ENCODE results near the gene FAM184B. TPM values are rescaled to one million over a fixed set of nuclear protein-coding genes. Genes with fewer than 3 reads are reported as not detected.
"Not testable (repeated sequence)": the region's sequence is repeated elsewhere in the genome, so short reads cannot be mapped to it uniquely, and the experiment has no call there.

Gene FAM184B
- total RNA-seq, 1 donor from 2014 or later = not detected

DNA sequence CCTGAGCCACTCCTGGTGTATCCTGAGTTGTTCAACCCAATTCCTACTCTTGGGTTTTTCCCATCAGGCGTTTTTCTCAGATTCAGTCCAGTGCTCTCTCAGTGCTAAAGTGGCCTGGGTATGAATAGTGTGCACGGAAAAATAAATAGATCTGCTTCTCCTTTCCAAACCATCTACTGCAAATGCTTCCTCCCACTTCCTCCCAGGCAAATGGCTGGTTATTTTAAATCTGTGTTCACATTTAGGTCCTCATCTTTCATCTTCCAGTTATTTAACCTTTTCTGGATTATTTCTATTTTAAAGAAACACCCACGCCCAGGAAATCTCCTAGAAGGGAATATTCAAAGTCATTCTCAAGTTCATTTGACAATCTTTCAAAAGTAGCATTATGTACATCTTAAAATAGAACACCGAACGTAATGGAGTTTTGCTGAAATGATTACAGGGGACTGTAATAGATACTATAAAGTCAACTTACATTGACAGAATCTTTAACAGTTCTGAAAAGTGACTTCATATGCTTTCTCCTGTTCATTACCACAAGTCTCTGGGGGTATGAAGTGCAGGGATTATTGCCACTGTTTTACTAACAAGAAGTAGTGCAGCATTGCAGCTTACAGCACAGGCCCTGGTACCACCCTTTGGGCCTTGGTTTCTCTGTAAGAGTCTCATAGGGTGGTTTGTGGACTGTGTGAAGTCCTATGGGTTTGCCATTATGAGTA is 100.7 kb downstream of the FAM184B start:
- no peak for DNase-seq

DNA sequence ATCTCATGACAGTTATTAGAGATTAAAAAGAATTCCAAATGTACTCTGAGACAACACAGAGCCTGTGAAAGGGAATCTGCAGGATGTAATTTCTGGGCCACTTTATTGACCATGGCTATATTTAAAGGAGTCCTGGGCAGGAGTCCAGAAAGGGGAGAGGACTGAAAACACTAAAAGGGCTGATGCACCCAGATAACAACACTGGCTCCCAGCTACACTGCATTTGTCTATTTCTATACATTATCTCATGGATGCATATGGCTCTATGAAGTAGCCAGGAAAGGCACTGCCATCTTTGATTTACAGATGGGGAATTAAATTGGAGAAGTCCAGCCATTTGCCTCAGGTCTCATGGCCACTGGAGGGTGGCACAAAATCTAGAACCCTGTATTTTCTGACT is 111.0 kb downstream of the FAM184B start:
- no peak for DNase-seq

DNA sequence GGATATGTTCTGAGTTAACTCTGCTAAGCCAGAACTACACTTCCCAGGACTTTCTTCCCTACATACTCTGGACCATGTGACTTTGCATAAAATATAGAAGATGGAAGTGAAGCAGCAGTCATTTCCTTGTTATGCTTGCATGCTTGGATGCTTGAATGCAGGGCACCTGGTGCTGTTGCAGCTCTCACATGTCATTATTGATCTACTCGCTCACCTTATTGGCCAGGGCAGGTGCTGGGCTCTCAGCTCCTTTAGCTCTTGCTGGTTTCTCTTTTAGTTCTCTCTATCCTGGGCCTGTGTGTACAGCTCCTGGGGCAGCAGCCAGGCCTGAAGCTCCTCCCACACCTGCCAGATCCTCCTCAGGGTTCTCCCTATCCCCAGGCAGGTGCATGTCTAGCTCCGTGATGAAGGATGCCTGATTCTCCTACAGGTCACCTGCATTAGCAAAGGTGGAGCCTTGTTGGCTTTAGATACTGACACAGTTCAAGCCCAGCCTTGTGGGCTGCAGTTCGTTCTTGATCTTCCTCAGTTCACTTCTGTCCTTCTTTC is 113.7 kb downstream of the FAM184B start:
- no peak for DNase-seq

- no peak for DNase-seq
Measured at GRCh38 chr4:17667253-17667652, 114.2 kb downstream of the FAM184B start.

DNA sequence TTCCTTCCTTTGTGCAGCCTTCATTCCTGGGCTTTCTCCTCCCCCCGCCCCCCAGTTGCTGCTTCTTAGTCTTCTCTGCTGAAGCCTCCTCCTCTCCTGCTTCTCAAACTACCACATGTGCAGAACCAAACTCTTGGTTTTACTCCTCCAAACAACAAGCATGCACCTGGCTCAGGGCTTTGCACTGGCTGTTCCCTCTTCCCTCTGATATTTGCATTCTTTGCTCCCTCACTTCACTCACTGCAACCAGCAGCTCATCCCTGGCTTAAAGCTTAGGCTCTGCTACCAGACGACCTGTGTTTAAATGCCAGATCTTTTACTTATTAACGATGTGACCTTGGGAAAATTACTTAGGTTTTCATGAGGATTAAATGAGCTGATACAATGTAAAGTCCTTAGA is 115.6 kb downstream of the FAM184B start:
- DNase-seq = no peak

DNA sequence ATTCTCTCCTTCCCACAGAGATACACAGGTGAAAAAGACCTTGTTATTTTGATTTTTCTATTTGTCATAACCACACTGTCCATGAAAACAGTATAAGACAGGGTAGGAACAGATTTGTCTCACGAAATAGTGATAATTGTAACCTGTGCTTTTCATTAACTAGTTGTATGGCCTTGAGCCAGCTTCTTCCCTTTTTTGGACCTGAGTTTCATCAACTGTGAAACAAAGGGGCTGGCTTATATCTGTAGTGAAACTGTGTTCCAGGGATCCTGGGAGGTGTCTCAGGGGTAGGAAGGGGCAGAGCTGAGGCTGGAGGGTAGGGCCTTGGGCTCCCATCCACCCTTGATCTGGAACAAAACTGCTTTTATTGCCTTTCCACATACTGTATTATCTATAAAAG is 116.1 kb downstream of the FAM184B start:
- DNase-seq = no peak

- peak; percentile 42 for DNase-seq
Measured at GRCh38 chr4:17664755-17665154, 116.7 kb downstream of the FAM184B start.

DNA sequence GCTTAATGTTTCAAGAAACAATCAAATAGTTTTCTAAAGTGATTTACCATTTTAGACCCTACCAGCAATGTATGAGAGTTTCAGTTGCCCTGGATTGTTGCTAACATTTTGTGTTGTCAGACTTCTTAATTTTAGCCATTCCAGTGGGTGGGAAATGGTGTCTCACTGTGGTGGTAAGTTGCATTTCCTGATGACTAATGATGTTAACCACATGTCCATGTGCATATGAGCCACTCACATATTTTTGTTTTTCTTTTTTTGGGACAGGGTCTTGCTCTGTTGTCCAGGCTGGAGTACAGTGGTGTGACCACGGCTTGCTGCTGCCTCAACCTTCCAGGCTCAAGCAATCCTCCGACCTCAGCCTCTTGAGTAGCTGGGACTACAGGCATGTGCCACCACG is 118.7 kb downstream of the FAM184B start:
- DNase-seq = no peak

DNA sequence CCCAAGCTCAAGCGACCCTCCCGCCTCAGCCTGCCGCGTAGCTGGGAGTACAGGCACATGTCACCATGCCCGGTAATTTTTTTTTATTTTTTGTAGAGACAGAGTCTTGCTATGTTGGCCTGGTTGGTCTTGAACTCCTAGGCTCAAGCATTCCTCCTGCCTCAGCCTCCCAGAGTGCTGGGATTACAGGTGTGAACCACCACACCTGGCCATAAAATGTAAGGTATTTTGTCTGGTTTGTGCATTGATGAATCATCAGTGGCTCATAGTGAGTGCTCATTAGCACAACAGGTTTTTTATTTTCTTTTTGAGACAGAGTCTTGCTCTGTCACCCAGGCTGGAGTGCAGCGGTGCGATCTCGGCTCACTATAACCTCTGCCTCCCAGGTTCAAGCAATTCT is 122.2 kb downstream of the FAM184B start:
- not testable (repeated sequence) for DNase-seq

DNA sequence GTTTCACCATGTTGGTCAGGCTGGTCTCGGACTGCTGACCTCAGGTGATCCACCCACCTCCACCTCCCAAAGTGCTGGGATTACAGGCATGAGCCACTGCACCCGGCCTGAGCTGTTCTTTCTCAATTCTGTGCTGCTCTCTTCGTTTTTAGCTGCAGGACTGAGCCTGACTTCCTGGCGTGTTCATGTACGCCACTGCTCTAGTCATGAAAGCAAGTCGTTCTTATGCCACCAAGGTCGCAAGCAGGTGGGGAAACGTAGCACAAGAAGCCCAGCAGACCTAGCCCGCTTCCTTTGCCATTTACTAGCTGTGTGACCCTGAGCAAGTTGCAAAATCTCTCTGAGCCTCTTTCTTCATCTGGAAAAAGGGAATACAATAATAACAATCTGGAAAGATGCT is 123.6 kb downstream of the FAM184B start:
- no peak for DNase-seq

- DNase-seq = no peak
Measured at GRCh38 chr4:17657090-17657489, 124.3 kb downstream of the FAM184B start.

GRCh38 chr4:17654701-17655100 is 126.7 kb downstream of the FAM184B start:
- no peak for DNase-seq

GRCh38 chr4:17650406-17650805 is 131.0 kb downstream of the FAM184B start:
- no peak for DNase-seq

DNA sequence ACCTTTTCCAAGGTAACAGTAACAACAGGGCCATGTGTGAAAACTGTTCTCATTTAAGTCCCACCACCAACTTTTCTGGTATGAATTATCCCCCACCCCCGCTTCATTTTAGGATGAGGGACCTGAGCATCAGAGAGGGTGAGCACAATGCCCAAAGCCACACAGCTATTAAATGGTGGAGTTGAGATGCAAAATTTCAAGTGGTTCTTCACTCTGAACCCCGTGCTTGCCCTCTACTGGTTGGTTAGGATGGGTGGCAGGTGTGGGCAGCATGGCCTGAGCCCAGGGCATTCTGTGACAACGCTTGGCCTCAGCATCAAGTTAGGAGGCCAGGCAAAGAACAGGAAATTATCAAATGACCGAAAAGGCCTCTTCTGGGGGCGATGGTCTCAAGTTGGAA is 133.5 kb downstream of the FAM184B start:
- no peak for DNase-seq

DNA sequence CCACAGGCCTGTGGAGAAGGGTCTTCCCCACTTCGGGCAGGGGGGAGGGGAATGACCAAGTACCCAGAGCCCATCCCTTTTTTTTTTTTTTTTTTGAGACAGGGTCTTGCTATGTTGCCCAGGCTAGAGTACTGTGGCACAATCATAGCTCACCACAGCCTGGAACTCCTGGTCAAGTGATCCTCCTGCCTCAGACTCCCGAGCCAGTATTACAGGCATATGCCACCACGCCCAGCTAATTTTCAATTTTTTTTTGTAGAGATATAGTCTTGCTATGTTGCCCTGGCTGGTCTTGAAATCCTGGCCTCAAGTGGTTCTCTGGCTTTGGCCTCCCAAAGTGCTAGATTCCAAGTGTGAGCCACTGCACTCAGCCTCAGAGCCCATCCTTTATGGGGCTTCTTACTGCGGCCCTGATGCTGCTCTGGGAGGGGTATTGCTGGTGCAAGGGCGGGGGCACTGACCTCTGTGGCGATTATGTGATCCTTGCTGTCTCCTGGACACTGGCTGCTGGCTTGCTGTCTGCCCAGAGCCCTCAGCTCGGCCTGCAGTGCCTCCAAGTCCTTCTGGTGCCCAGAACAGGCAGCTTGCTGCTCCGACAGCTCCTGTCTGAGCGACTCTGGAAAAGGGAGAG is 134.1 kb downstream of the FAM184B start:
- DNase-seq = no peak

- DNase-seq = peak; percentile 11
Measured at GRCh38 chr4:17646693-17647092, 134.7 kb downstream of the FAM184B start.

- no peak for DNase-seq
Measured at GRCh38 chr4:17642398-17642783, 139.0 kb downstream of the FAM184B start.

GRCh38 chr4:17639136-17639535 is 142.3 kb downstream of the FAM184B start:
- no peak for DNase-seq

DNA sequence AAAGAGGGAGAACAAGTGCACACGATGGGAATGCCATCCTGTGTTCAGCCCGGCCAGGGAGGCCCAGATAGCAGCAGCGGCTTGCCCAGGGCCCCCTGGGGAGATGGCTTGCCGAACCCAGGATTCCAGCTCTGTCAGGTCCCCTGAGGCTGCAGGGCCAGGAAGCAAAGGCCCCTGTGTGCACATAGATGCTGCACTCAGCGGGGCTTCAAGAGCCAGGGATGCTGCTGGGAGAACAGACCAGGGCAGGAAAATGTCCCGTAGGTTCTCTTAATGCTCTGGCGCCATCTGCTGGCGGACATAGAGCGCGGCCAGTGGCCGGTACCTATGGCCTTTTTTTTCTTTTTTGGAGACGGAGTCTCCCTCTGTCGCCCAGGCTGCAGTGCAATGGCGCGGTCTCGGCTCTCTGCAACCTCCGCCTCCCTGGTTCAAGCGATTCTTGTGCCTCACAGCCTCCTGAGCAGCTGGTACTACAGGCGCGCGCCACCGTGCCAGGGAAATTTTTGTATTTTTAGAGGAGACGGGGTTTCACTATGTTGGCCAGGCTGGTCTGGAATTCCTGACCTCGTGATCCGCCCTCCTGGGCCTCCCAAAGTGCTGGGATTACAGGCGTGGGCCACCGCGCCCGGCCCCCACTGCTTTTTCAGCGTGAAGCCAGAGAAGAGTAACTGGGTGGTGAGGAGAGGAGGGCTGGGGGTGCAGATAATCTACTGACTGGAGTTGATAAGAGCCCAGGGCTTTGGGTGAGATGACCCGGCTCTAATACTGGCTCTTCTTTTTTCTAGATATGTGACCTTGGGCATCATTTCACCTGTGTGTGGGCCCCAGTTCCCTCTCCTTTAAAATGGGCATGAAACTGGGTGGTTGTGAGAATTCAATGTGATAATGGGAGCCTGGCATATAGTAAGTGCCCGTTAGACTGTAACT is 144.5 kb downstream of the FAM184B start:
- peak; percentile 84 for DNase-seq

DNA sequence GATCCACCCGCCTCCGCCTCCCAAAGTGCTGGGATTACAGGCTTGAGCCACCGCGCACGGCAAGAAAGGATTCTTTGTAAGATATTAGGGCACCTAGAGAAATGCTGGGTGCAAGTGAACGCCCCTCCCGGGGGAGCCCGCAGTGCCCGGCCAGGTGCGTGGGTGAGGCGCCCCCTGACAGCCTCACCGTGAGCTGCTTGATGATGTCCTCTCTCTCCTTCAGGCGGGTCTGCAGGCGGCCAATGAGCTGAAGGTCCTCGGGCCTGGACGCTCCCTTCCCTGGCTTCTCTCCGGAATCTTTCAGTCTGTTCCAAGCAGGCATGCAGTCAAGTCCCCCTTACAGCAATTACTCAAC is 145.1 kb downstream of the FAM184B start:
- no peak for DNase-seq

DNA sequence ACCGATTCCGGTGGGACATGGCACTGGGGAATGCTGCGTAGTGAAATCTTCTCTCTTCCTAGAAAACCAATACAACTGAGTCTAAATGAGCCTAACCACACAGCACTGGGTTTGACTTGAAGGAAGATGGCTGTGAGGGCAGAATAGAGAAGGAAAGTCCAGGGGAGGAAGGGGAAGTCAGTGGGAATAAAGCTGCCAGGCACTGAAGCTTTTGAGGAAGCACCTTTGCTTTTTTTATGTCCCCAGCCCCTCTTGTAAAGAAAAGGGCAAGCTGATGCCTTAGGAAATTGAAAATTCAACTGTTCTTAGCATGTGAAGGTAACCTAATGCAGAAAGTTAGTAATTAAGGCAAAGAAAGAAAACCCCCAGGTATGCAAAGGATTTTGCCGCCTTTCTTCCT is 146.4 kb downstream of the FAM184B start:
- DNase-seq = no peak

DNA sequence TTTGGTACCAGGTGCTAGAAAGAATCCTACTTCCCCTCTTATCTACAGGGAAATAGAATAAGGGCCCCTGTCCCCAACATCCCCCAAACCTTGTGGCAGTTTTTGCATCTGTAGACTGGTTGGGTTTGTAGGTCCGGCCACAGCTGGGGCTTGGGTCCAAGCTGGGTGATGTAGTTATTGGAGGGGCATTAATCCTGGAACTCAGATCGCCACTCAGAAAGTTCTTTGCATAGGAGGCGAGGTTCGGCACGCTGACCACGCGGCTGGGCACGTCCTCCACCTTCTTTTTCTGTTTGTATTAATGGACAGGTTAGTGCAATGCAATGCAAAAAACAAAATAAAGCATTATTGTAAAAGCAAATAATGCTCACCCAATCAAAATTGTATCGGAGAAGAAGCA is 147.8 kb downstream of the FAM184B start:
- no peak for DNase-seq

DNA sequence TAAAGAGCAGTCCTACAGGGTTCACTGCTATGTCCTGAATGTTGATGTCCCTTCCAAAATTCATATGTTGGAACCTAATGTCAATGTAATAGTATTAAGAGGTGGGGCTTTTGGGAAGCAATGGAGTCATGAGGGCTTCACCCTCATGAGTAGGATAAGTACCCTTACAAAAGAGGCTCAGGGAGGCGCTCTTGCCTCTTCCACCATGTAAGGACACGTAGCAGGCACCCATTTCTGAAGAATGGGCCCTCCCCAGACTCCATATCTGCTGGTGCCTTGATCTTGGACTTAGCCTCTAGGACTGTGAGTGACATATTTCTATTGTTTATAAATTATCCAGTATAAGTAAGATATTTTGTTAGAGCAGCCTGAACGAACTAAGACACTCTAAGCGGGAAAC is 151.2 kb downstream of the FAM184B start:
- DNase-seq = no peak

Measured in dermis blood vessel endothelial cell (primary cell).